CD4-positive, alpha-beta T cell treated with Interleukin-6 at 100 ng/mL for 8 hours (primary cell): ENCODE measurements around the gene CDRT15L2.
"Not testable (repeated sequence)": the region's sequence is repeated elsewhere in the genome, so short reads cannot be mapped to it uniquely, and the experiment has no call there.

Source experiments
- DNase-seq: peaks from one replicate; pipeline ENCODE4 v3.0.0-alpha.2; 2020; ENCODE audit warnings: mixed read lengths, low spot score

The CDRT15L2 gene

DNA sequence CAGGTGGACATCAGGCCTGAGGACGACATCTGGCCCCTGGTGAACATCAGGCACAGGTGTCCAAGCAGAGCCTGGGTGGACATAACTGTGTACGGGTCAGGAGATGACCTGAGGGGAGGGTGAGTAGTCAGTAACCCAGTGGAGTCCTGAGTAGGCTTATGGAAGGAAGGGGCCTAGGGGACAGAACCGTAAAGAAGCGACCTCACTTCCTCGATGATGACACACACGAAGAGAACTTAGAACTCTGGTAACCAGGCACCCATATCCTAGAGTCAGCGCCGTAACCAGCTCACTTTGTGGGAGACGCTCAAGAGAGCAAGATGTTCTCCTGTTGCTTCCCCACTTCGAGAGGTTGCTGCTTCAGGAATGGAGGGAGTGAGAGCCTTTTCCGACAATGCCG is at the start of gene CDRT15L2:
Gene CDRT15L2, plus strand, starts transcription at position 301 of the 400 bp plus-strand sequence. Its CDS starts 20 bp downstream, at position 321.
- not testable (repeated sequence) for DNase-seq

DNA sequence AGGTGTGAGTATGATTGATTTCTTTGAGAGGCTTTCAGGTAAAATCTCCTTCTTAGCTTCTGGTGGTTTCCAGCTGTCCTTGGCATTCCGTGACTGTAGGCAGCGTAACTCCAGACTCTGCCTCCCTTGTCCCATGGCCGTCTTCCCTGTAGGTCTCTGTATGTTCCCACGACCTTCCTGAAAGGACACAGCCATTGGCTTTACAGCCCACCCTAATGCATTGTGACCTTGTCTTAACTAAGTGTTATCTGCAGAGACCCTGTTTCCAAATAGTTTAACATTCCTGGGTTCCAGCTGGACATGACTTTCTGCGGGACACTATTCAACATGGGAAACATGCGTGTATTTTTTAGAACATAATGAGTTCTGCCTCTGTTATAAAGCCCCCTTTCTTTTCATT is 49.4 kb upstream of the CDRT15L2 start:
- not testable (repeated sequence) for DNase-seq

DNA sequence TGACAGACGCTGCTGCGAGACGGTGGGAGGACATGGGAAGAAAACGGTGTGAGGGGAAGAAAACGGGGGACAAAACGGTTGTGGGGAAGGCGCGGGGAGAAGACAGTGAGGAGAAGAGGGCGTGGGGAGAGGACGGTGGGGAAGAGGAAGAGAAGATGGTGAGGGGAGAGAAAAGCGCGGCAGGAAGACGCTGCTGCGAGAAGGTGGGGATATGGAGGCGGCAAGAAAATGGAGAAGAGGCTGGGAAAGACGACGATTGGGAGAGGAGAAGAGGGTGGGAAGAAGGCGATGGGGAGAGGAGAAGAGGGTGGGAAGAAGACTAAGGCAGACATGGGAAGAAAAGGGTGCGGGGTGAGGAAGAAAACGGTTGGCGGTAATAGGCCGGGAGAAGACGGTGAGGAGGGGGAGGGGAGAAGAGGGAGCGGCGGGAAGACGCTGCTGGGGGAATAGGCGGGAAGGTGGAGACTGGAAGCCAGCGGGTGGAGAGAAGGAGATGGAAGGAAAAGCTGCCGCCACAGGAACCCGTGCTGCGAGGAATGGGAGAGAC is 46.9 kb upstream of the CDRT15L2 start:
- DNase-seq: not testable (repeated sequence)

DNA sequence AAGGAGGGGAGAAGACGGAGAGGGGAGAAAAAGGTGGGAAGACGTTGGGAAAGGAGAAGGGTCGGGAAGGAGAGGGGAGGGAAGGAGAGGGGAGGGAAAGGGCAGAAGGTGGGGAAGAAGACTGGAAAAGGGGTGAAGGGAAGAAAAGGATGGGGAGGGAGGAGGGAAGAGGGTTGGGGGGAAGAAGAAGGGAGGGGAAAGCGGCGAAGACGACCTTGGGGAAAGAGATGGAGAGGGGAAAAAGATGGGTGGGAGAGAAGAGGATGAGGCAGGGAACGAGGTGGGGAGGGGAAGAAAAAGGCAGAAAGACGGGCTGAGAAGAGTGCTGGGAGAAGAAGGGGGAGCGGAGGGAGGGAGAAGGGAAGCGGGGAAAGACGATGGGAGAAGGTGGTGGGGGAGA is 46.3 kb upstream of the CDRT15L2 start:
- not testable (repeated sequence) for DNase-seq

DNA sequence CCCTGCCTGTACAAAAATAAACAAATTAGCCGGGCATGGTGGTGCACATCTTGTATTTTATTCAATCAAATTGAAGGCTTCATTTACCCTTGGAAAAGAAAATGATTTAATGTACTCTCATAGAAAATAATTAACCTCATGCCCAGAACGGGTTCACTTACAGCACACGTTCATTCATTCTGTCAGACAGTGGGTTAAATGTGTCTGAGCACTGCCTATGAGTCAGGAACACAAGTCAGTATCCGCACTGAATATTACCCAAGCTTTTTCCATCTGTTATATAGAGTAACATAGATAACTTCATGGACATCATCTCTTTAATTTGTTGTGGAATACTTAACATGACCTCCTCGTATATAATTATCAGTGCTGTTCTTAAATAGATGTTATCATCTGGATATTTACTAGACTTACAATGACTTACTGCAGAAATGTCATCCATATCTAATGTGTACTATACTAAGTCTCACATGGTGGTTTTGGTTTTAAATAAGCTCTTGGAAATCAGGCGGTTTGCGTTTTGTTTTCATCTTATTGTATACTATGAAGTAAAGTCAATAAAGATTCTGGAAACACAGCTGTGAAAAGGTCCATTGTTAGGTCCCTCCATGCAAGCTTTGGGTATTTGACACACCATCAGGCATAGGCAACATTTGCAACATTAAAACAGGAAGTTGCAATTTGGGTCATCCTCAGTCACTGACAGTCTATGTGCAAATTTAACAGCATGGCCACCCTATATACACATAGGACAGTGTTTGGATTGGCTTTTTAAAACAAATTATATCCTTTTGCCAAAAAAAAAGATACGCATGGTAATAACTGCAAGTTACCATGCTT is 44.6 kb upstream of the CDRT15L2 start:
- not testable (repeated sequence) for DNase-seq

DNA sequence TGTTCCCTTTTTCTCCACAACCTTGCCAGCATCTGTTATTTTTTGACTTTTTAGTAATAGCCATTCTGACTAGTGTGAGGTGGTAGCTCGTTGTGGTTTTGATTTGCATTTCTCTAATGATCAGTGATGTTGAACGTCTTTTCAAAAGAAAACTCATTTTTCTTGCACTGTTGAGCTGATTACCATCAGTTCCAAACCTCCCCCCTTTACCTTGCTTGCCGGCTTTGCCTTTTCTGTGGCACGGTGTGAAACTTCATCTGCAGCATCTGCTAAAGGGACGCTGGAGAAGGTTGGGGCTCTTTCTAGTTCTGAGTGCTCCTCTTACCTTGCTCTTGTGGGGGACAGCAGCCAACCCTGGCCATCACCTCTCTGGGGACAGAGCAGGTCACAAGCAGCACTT is 39.1 kb upstream of the CDRT15L2 start:
- not testable (repeated sequence) for DNase-seq

DNA sequence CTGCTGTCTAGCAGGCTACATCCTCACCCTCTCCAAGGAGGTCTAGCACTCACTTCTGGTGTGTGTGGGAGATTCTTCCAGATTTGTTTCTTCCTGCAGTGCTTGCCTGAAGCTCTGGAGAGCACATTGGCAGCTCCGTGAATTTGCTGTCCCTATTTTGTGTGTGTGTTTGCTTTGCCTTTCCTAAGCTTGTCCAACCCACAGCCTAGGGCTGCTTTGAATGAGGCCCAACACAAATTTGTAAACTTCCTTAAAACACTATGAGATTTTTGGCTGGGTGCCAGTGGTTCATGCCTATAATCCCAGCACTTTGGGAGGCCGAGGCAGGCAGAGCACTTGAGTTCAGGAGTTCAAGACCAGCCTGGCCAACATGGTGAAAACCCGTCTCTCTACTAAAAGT is 38.7 kb upstream of the CDRT15L2 start:
- not testable (repeated sequence) for DNase-seq

DNA sequence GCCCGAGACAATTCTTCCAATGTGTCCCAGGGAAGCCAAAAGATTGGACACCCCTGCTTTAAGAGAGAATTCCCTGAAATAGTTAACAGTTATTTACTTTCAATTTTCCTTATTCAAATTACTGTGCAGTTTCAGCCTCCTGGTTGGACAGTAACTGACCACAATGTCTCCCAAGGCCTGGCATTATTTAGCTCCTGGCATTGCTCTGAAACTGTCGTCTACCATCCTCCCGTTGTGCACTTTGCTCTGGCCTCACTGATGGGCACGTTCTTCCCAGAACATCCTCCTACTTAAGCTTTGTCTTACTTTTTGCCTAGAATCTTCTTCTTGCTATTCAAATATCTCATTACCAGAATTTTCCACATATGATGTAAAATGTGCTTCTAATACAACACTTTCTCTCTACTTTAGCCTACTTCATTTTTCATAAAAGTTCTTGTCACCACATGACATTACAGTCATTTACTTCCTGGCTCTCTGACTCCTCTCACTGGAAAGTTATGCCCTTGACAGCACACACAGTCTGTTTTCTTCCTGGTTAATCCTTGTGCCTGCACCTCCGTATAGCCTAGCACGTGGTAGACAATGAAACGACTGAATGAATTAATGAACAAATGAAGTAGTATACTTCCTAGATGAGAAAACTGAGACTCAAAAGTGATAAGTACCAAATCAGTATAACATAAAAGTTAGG is 37.5 kb upstream of the CDRT15L2 start:
- not testable (repeated sequence) for DNase-seq

DNA sequence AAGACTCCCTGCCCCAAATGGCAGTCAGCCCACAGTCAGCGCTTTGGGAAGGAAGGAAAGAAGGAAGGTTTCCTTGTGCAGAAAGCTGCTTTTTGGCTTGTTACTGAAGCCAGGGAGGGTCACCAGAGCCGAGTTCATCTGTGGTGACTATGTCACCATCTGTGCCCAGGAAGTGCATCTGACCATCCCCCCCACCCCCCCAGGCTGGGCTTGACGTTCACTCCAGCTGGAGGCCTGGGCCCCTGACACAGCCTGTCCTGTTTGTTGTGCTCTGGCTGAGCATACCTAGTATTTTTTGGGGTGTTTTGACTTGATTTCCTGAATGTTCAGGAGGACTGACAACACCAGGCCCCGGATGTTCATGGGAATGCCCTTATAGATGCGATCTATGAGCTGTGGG is 31.6 kb upstream of the CDRT15L2 start:
- DNase-seq: not testable (repeated sequence)

DNA sequence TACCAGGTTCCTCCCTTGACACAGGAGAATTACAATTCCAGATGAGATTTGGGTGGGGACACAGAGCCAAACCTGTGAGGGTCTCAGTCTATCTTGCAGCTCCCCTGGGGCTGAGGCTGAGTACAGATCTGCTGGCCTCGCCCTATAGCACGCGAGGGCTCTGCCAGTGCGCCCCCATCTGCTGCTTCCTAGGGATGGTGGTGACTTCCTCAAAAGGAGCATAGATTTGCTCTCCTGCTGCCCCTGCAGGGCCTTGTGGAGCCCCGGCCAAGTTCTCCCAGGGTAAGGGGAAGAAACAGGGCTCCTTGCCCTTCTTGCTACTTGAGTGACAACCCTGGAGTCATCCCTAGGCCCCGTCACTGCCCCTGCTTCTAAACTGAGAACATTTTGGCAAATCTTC is 26.6 kb upstream of the CDRT15L2 start:
- DNase-seq: not testable (repeated sequence)

DNA sequence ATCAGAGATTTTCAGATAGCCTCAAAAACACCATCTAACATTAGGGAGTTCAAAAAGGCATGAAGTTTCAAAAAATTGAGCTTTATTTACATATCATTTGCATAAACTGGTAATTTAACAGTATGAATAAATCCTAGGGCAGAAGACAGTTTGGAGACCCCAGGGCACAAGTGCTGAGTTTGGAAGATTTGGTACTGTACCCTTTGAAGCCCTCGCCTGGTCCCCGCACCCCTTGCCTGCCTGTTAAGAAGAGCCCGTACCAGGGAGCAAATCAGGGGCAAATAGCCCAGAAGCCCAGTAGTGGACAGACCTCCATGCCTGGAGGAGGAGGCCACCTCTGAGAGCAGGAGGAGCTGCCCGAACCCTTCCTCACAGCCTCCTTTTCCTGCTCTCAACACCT is 24.8 kb upstream of the CDRT15L2 start:
- DNase-seq: not testable (repeated sequence)

DNA sequence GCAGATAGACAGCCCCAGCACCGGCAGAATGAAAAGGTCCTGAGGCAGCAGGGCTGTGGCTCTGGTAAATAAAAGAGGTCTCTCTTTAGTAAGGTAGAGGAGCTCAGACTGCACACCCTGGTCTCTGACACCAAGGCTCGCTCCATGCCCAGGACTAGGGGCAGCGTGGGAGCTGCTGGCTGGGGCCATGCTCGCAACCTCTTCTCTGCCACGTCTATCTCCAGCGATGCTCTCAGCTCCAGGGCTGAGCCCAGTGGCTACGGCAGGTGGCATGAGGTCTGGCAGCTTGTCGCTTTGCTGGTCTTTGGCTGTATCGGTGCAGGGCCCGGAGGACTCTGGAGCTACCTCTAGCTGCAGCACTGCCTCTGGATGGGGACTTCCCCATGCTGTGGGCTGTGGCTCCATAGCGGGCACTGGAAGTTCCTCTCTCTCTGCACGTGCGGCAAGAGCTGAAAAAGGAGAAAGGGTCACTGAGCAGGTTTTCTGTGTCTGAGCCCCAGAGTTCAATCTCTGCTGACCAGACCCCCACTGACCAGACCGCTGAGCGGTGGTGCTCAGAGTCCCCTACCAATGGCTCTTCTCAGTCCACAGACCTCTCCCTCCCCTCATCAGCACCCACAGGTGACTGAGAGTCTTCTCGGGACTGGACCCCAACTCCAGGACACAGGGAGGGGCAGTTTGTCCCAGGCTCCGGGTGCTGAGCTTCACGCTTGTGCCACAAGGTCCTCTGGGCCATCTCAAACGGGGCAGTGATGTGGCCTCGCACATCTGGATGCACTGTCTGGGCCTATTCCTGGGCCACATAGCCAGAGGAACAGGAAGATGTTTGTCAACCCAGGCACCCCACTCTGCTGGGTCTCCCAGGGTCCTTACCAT is 24.2 kb upstream of the CDRT15L2 start:
- not testable (repeated sequence) for DNase-seq

DNA sequence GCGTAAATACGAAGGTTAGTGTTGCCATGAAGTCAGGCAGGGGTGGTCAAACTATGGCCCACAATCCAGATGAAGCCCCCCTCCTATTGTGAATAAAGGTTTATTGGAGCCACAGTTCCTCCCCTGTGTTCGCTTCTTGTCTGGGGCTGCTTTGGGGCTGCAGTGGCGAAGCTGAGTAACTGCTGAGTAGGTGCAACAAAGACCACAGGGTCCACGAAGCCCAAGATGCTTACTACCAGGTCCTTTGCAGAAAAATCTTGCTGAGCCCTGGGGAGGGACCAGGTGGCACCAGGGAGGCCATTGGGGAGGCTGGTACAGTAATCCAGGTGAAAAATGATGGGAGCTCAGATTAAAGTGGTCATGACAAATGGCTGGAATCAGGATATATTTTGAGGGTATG is 21.4 kb upstream of the CDRT15L2 start:
- DNase-seq: not testable (repeated sequence)

DNA sequence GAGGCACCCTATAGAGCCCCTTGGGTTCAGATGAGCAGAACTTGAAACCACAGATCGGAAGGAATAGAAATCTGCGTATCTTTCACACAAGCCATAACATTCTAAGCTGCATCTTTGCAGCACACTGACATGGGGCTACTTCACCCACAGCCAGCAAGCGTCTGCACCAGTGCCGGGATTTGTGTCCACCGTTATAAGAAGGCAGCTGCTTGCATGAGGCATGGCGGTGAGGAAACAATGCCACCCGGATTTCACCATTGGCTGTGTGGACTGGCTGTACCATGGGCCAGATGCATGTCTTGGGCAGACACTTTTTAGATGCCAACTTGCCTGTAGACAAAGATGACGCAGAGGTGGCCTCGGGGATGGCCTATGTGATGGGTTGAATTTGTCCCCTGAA is 20.5 kb upstream of the CDRT15L2 start:
- DNase-seq: not testable (repeated sequence)

DNA sequence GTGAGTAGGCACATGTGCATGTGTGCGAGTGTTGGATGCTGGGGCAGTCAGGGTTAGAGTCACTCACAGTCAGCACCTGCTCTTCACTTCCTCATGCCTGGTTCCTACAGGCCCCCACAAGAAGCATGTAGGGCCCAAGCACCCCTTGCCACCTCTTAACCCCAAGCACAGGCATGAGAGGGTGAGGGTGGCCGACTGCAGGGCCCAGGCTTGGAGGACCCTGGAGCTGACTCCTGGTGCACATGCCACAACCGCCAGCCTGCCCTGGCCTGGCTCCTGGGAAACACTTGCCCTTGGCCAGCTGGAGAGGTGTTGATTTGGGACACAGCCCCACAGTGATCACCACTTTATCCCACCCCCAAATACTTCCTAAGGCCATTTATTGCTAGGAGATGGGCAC is 16.9 kb upstream of the CDRT15L2 start:
- no peak for DNase-seq

DNA sequence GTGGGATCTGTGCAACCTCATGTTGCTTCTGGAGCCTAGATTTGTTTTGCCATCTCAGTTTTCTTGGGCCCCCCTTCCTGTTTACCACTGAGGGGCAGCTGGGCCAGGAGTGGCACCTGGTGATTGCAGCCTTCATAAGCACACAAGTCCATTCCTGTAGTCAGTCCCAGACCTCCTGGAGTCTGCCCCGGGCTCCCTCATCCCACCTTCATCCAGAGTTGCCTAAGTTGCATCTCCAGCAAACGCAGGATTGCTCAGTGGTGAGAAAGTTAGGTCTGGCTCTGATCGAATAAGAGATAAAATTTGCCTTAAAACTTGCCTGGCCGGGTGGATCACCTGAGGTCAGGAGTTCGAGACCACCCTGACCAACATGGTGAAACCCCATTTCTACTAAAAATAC is 14.3 kb upstream of the CDRT15L2 start:
- not testable (repeated sequence) for DNase-seq

DNA sequence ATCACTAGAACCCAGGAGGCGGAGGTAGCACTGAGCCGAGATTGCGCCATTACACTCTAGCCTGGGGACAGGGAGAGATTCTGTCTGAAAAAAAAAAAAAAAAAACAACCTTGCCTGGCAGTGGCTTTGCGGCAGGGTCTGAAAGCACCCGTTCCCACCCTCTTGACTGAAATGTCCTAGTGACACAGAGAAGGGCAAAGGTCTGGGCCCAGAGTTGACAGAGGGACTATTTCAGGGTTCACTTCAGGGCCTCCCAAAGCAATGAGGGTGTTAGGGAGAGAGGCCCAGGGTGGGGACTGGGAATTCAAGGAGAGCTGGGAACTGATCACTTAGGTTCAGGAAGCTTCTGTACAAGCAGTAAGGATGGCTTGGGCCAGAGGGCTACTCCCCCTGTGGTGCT is 13.8 kb upstream of the CDRT15L2 start:
- no peak for DNase-seq

DNA sequence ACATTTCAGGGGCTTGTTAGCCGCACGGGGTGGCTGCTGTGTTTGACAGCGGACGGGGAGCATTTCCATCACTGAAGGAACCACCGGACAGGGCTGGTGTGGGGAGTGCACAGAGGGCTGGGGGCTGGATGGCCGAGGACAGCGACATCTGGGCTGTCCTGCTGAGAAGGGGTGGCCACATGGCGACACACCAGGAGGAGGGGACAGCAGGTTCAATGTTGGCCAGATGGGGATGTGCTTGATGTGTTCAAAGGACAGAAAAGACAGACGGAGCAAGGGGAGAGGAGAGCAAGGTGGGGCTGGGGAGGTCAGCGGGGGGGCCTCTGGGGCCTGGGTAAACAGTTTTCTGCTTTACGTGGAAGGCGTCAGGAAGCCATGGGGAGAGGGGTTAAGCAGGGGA is 12.8 kb upstream of the CDRT15L2 start:
- not testable (repeated sequence) for DNase-seq

DNA sequence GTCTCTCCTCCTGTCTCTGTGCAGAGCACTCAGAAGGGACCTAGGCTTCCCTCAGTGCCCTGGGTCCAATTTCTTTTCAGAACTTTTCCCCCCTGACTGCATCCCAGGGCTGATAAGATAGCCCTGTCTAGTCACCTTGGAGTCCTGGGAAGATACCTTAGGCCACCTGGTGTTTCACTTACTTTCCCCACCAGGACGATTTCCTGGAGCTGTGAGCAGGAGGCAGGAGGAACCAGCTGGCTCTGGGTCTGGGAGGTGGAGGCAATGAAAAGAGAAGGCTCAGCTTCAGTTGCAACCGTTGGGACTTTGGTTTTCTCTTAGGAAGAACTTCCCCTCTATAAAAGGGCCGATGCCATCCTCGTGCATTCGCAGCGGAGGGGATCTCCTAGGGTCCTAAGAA is 12.1 kb upstream of the CDRT15L2 start:
- DNase-seq: not testable (repeated sequence)

DNA sequence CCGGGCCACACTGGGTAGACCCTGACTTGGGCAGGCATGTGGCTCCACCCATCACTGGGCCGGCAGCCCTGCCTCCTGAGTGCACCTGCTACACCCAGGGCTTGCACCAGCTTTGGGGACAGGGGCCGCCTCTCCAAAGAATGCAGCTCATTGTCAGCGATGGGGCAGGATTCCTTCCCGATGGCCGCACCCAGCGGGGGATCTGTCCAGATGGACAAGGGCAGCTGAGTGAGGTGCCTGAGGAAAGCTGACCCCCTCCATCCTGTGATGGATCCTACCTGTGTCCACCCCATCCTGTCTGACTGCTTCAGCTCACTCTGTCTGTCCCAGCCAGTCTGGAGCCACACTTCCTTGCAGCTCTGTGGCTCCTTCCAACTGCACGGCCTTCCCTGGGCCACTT is 10.9 kb upstream of the CDRT15L2 start:
- not testable (repeated sequence) for DNase-seq

DNA sequence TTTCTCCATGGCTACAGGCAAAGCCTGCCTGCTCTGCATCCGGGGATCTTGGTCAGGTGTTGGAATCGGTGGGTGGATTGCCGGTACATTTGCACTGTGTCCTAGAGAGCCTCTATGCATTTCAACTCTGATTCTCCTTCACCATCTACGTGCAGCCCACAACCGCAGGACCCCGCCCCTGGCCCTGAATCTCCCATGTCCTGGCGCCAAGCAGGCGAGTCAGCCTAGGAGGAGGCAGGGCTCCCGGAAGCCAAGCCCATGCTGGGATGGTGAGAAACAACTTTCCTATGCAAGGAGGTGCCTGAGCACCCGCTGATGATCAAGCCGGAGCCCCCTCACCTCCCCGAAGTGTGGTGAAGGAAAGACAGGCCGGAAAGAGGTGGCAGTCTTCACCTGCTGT is 7.9 kb upstream of the CDRT15L2 start:
- not testable (repeated sequence) for DNase-seq

DNA sequence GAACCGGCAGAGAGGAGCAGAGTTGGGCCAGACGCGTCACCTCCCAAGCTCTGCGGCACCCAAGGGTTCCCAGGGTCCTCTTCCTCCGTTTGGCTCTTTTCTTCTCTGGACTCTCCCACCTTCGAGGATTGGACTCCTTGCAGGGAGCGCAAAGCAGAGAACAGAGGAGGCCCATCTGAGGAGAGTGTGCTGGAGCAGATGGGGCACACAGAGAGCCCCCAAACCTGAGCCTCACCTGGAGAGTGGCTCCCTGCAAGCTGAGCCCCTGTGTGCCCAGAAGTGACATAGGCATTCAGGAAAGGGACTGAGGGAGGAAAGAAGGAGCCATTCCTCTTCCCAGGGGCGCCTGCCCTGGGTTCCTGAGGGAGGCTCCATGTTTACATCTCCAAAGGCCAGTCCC is 6.3 kb upstream of the CDRT15L2 start:
- not testable (repeated sequence) for DNase-seq
